Uterus (tissue), 2 donors: ENCODE results near the gene IL1RL1.

ENCODE experiments used
- CTCF ChIP-seq, 4 experiments: fragments of 200-600 bp in 2 of 4; fragments of 450-650 bp in 2 of 4; sonication (generic) in 2 of 4; IDR thresholded peaks; one replicate each; pipeline ENCODE4 v1.5.1; 2016 to 2019; ENCODE audit warnings: antibody characterized with exemption in 4 of 4, mild to moderate bottlenecking in 2 of 4, moderate library complexity in 1 of 4
- POLR2A ChIP-seq, 2 donors: fragments of 450-650 bp; IDR thresholded peaks; one replicate each; pipeline ENCODE4 v1.6.1; 2016; ENCODE audit warnings: antibody characterized with exemption in 2 of 2, mild to moderate bottlenecking in 1 of 2, moderate library complexity in 1 of 2

DNA sequence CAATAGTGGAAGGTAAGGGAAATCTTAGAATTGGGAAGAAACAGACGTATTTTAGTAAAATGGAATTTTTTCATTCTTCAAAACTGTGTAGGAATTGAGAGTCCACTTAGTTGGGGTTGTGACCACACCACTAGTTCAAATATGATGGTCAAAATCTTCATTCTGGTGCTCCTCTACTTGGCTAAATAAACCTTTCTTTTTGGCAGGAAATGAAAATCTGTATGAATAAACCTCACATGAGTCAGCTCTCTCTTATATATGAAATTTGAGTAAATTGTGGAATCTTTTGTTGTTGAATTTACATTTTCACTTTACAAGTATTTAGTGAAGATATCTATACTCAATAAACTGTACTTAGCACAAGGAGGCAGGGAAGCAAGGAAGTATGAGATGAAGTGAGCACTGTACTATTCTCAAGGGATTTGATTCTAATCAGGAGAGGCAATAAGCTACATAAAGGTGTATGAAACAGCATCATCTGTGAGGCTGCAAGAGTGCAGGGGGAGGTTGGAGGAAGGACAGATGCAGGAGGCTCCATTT is 64.8 kb downstream of the IL1RL1 start:
- TF ChIP-seq CTCF (IDR thresholded peaks at IDR 0.05) (no peak), POLR2A (IDR thresholded peaks at IDR 0.05) (no peak)
